GM19025 (cell line): Measurements from ENCODE around the gene LILRA6.
"Not testable (repeated sequence)": the region's sequence is repeated elsewhere in the genome, so short reads cannot be mapped to it uniquely, and the experiment has no call there.

Experiments used
- ATAC-seq: cut with Tn5 transposase; IDR thresholded peaks from one replicate; pipeline ENCODE4 v1.9.1; 2021; ENCODE audit warnings: mild to moderate bottlenecking, low read depth, moderate library complexity; ENCODE audit not compliant: unreplicated experiment

Gene LILRA6

DNA sequence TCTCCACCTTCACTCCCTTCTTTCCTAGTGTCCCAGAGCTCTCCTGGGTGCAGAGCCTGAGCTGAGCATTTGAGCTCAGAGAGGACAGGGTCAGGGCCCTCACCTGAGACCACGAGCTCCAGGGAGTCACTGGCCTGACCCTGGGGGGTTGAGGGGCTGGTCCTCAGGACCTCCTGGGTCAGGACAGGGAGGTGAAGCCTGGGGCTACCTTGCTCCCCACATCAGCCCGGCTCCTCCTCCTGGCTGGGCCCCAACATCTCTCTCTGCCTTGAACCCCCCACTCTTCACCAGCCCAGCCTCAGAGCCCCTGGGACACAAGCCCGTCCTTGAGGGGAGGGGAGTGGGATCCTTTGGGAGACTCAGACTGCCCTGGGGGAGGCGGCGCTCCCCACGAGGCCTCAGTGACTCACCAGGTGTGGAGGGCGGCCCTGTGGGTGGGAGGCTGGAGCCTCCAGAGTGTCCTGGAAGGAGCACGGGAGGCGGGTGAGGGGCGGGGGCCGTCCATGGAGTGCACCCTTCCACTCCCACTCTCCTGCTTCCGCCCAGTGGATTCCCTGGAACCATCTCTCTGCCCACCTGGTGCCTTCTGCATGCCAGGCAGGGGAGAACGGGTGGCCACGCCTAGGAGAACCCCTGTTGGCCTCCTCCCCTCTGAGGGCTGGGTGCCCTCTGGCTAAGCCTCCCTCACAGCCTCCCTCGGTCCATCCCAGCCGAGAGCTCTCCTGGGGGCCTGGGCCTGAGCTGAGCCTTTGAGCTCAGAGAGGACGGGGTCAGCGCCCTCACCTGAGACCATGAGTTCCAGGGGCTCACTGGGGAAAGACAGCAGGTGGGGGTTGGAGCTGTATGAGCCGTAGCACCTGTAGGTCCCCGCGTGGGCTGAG is 2.9 kb downstream of the LILRA6 start:
- not testable (repeated sequence) for ATAC-seq

DNA sequence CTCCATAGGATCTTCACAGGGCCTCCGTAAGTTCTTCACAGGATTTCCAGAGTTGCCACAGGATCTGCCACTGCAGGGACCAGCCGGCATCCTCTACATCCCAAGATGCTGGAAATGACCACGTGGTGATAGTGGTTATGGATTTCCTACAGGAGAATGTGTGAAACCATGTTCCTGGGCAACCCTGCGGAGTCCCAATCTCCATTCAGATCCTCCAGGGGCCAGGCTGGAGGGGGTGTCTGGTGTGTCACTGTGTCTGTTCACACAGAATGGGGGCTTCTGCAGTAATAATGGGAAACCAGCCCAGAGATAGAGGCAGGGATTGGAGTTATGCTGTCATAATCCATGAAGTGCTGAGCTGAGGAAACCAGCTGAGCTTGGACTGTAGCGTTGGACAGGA is 8.6 kb downstream of the LILRA6 start:
- ATAC-seq = no peak

DNA sequence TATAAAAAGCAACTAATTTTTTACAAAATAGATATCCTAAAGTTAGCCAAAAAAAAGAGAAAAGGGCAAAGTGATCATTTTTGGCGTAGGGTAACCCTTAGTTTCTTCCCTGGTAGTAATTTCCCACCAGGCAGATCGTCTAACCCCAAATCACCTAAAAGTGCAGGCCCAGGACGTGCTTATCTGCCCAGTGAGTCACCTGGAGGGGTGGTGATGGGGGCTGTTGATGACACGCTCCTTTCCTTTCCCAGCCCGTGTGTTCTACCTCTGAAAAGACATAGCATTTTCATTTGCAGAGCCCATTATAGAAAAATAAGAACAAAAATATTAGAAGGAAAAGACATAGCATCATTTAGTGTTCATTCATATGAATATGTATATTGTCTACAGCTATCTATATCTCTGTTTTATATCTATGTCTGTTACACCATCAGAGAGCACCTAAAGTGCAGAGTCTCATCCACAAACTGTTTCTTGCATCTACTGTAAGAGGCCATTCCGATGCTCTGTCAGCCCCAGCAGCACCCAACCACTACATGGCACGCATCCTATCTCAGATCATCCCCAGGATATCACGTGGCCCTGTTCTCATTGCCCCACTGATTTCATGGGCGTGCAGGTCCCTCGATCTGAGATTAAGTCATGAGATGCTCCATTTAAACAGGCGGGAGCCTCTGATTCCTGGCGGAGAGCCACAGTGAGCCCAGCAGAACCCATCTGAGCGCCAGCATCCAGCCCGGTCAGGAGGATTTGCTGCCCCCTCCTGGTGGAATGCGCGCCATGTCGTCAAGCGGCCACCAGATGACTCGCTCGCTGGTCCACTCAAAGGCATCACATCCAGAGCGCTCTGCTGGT is 11.3 kb downstream of the LILRA6 start:
- ATAC-seq = no peak

DNA sequence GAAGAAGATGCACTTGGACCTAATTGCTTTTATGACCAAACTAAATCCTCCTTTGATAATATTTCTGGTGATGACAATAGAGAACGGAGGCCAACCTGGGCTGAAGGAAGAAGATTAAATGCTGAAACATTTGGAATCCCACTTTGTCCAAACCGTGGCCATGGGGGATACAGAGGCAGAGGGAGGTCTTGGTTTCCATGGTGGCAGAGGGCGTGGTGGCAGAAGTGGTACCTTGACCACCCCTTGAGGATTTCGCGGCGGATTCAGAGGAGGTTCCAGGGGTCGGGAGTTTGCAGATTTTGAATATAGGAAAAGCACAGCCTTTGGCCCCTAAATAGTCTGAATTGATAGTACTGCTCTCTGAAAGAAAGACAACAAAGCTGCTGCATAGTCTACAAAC is 12.6 kb downstream of the LILRA6 start:
- no peak for ATAC-seq

DNA sequence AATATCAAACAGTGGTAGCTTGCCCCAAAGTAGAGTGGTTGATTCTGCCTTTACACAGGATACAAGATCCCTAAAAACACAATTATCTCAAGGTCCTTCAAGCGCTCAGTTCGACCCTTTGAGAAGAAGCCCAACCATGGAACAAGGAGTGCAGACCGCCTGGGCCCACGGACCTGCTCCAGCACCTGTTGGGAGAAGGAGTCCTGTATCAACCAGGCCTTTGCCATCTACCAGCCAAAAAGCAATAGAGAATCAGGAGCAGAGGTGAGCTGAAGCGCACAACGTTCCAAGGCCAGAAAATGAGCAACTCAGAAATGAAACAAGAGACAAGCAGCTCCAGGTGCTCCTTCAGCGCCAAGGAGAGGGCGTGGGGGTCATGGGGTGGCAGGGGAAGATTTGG is 13.4 kb downstream of the LILRA6 start:
- ATAC-seq = no peak

DNA sequence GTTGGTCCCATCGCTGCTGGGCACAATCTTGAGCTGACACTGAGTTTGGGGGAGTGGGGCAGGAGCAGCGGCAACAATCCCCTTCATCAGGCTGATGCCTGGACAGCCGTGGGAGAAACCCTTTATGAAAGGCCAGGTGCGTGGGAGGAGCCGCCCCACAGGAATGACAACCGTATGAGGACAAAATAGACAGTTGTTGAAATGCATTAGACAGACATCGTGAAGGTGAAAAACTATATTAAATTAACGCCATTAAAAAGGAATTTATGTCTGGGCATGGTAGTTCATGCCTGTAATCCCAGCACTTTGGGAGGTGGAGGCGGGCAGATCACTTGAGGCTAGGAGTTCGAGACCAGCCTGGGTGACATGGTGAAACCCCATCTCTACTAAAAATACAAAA is 18.0 kb downstream of the LILRA6 start:
- ATAC-seq = not testable (repeated sequence)

DNA sequence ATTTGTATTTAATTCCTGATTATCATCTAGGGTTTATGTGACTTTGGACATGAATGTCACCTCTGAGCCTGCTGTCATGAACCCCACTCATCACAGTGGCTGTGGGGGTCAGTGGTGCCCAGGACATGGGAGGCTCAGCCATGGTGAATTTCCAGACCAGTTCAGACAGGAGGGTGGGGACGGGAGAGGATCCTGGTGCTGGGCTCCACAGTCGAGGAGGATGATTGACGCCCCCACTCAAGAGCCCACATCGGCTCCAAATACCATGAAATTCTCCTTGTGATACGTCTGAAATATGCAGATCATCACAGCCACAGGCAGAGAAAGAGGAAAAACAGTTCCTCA is 18.7 kb downstream of the LILRA6 start:
- not testable (repeated sequence) for ATAC-seq

DNA sequence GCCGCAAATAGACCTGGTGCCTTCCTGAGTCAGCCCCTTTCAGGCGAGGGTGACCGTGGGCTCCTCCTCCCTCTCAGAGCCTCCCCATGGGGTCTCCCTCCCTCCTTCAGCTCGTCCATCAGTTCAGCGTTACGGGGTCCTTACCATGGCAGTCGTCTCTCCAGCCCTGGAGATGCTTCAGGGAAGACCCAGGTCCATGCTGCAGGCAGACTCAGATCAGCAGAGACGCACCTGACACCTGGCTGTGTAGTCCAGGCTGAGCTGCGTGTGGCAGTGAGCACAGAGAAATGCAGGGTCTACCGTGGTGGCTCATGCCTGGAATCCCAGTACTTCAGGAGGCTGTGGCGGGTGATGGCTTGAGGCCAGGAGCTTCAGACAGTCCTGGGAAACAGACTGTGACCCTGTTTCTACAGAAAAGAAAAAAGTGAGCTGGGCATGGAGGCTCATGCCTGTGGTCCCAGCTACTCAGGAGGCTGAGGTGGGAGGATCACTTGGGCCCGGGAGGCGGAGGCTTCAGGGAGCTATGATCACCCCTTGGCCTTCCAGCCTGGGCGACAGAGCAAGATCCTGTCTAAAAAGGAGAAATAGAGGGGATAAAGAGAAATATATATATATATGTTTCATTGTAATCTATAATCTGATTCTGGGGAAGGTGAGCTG is 19.2 kb downstream of the LILRA6 start:
- ATAC-seq = not testable (repeated sequence)

DNA sequence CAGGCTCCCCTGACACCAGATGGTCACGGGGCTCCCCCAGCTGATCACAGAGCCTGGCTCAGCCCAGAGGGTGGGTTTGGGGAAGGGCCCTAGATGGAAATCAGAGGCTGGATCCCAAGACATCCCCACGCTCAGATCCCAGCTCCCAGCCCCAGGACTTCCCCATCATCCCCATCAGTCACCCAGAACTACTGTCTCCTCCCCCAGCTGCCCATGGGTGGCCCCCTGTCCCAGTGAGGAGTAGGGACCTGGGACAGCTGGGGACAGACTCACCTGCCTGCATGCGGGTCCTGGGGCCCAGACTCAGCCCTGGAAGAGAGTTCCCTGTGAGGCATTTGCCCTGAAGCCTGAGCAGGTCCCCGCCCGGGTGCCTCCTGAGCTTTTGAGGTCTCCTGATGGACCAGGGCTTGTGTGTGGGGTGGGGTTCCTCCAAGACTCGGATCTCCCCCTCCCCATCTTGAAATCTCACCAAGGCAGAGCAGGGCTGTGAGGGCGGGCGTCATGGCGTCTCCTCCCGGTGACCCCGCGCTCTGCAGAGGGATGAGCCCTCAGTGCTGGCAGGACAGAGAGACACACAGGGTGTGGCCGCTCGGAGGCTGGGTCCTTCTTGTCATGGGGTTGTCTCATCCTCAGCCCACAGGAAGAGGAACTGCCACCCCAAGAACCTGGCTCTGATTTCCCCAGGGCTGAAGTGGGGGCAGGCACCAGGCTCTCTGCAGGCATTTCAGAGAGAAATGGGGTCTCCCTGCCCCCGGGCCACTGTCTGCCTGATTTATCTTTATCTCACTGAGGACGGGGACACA is 19.9 kb downstream of the LILRA6 start, which contains the start of gene LILRB3:
LILRB3 (minus strand) TSS at position 534 of the 803 bp plus-strand sequence; CDS start at position 503, 31 bp downstream.
- ATAC-seq = not testable (repeated sequence)

DNA sequence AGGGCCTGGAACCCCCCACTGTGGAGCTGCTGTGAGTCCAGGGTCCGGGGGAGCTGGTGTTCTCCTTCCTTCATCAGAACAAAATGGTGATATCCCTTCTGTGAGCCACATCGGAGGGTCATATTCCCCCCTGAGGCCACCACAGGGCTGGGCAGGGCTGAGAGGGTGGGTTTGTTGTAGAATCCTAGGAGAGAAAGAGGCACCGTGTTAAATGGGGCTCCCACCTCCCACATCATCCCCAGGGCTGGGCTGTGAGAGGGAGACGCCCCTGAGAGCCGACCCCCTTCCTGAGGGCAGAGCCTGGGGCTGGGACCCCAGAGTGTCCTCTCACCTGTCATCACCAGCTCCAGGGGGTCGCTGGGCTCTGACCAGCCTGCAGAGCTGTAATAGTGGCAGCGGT is 20.6 kb downstream of the LILRA6 start:
- ATAC-seq = not testable (repeated sequence)

DNA sequence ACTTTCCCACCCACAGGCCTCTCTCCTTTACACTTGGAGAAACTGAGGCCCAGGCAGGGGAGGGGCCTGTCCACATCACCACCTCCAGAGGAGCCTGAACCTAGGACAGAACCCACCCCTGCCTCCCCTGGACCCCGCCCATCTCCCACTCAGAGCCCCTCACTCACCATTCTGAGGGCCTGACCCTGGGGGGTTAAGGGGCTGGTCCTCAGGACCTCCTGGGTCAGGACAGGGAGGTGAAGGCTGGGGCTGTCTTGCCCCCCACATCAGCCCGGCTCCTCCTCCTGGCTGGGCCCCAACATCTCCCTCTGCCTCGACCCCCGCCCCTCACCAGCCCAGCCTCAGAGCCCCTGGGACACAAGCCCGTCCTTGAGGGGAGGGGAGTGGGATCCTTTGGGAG is 22.9 kb downstream of the LILRA6 start:
- ATAC-seq = not testable (repeated sequence)

DNA sequence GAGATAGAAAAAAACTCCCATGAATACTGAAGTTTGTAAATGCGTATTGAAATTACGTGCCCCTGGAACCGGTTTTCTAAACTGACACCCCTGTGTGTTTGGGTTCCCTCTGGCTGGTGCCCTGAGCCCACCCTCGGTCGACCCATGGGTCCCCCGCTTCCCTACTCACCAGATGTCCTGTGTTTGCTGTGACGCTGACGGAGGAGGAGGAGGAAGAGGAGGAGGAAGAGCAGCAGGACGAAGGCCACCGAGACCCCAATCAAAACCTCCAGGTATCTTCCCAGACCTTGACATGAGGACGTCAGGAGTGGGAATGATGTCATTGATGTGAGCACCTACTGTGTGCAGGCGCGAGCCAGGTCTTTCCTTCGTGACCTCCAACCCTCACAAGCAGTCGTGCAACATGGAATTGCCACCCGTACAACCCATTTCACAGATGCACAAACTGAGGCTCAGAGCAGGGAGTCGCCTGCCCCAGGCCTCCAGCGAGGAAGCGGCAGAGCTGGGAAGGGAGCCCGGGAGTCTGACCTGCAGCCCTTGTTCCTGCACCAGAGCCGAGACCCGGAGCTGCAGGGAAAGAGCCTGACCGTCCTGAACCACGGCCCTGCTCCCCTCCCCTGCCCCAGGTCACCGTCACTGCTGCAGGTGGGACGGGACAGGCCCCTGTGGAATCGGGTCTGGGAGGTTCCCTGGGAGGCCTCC is 23.5 kb downstream of the LILRA6 start:
- no peak for ATAC-seq

DNA sequence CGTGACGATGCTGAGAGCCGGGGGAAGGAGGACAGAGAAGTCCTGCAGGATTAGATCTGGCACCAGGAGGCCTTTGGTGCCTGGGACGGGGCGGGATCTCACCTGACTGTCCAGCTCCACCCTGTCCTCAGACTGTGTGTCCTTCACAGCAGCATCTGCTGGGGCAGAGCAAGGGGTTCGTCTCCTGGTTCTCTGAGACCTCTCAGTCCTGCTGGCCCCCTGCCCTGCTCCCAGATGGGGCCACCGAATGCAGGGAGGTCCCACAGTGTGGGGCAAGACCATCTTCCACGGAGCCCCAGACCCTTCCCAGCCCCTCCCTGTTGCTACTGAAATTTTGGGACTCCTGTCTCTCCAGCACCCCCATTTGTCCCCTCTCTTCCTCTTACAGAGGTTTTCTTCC is 24.3 kb downstream of the LILRA6 start:
- no peak for ATAC-seq

DNA sequence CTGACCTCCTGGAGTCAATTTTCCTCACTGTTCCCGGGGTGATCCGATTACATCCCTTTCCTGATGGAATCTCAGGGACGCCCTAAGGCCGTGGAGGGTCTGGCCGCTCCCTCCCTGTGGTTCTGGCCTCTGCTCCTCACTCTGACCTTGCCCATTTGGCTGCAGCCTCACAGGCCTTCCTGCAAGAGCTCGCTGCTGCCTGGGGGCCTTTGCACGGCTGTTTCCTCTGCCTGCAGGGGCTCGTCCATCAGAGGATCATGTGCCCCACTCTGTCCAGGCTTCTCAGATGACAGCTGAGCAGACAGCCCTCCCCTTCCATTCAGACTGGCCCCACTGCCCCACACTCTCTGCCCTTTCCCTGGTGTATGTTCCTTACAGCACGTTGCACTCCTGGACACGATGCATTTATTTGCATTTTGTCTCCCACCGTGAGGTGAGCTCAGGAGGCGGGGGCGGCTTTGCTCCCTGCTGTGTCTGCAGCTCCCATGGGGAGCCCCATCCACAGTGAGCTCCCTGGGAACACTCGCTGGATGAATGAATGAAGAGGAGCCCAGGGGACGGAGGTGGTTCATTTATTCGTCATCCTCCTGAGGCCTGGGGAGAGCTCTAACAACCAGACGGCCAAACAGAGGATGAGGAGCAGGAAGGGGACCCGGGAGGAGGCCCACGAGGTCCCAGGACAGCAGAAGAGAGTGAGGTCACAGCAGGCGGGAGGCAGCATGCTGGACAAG is 24.9 kb downstream of the LILRA6 start:
- not testable (repeated sequence) for ATAC-seq

DNA sequence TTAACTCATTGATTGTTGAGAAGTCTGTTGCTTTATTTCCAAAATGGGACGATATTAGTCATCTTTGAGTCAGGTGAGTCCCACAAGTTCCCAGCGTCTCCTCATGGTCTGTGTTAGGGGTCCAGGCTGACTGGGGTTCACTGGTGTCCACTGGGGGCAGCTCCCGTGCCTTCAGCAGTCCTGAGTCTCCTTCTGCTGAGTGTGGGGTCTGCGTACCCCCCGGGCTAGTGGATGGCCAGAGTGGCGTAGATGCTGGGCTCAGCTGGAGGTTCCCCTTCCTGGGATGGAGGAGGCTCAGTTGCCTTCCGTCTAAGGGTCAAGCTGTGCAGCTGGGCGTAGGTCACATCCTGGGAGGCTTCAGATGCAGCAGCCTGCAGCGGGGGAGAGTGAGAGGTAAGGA is 25.7 kb downstream of the LILRA6 start:
- no peak for ATAC-seq

DNA sequence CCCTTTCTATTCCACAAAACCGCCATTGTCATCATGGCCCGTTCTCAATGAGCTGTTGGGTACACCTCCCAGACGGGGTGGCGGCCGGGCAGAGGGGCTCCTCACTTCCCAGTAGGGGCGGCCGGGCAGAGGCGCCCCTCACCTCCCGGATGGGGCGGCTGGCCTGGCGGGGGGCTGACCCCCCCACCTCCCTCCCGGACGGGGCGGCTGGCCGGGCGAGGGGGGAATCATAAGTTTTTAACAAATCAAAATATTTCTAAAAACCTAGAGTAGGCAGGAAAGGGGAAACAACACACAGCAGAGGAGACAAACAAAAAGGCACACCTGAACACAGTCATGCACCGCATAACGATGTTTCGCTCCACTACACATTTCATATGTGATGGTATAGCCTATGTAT is 27.9 kb downstream of the LILRA6 start:
- not testable (repeated sequence) for ATAC-seq

DNA sequence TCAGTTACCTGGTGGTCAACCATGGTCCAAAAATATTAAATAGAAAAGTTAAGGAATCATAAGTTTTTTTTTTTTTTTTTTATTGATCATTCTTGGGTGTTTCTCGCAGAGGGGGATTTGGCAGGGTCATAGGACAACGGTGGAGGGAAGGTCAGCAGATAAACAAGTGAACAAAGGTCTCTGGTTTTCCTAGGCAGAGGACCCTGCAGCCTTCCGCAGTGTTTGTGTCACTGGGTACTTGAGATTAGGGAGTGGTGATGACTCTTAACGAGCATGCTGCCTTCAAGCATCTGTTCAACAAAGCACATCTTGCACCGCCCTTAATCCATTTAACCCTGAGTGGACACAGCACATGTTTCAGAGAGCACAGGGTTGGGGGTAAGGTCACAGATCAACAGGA is 28.4 kb downstream of the LILRA6 start:
- not testable (repeated sequence) for ATAC-seq

DNA sequence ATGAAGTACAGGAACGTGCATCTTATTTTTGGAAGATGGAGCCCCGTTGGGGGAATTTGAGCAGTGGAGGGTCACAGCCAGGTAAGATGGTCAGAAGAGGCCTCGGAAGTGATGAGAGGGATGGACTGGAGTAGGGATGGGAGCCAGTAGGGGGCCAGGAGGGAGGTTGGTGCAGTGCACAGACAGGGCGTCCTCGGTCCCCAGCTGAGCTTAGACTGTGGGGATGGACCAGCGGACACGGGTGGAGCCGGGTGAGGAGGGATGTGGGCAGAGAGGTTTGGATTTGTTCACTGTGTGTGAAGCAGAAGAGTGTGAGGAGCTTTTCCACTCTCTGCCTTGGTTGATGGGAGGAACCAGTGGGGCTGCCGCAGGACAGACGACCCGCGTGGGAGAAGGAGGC is 31.4 kb downstream of the LILRA6 start:
- ATAC-seq = no peak
